CD4-positive, alpha-beta T cell treated with Interleukin-15 for 4 hours (primary cell): ENCODE measurements around the gene BCO2.
A peak's percentile ranks its signal among the peaks of the same experiment; 100 is the strongest.
"Not testable (repeated sequence)": the region's sequence is repeated elsewhere in the genome, so short reads cannot be mapped to it uniquely, and the experiment has no call there.

Source experiments
- DNase-seq: peaks from one replicate; pipeline ENCODE4 v3.0.0-alpha.2; 2020; ENCODE audit warnings: low spot score

The BCO2 gene, protein sequence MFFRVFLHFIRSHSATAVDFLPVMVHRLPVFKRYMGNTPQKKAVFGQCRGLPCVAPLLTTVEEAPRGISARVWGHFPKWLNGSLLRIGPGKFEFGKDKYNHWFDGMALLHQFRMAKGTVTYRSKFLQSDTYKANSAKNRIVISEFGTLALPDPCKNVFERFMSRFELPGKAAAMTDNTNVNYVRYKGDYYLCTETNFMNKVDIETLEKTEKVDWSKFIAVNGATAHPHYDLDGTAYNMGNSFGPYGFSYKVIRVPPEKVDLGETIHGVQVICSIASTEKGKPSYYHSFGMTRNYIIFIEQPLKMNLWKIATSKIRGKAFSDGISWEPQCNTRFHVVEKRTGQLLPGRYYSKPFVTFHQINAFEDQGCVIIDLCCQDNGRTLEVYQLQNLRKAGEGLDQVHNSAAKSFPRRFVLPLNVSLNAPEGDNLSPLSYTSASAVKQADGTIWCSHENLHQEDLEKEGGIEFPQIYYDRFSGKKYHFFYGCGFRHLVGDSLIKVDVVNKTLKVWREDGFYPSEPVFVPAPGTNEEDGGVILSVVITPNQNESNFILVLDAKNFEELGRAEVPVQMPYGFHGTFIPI

DNA sequence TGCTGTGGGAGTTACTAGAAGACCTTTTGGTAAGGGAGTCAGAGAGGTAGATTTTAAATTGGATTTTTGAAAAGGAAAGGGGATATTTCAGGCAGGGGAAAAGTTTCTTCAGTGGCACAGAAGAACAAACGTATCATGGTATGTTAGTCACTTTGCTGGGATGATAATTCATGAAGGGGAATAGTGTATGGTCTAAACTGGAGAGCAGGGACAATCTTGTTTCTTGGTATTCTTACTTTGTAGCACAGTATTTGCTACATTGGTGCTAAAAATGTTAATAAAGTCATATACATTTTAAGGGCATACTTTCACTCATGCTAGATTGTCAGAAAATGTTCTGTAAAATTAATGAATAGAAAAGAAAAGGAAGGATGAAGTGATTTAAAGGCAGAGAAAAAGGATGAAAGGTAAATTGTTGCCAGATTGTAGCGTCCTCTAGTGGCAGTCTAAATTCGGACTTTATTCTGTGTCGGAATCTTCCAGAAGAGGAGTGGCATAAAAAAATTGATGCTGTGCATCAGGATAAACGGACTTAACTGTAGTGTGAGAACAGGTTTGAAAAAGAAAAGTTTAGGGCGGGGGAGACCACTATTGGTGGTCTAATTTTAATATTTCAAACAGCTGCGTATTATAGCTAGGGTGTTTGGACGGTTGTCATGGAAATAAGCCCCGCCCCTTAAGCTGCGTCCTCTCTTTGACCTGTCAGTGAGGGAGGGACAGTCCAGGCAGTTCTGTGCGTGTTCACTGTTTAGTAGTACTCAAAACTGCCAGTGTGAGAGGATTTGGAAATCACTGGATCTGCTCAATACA is at the start of gene BCO2:
Gene BCO2, plus strand, starts transcription at position 724 of the 810 bp plus-strand sequence. CDS start 90 bp downstream, outside the sequence.
- DNase-seq: peak; percentile 50

DNA sequence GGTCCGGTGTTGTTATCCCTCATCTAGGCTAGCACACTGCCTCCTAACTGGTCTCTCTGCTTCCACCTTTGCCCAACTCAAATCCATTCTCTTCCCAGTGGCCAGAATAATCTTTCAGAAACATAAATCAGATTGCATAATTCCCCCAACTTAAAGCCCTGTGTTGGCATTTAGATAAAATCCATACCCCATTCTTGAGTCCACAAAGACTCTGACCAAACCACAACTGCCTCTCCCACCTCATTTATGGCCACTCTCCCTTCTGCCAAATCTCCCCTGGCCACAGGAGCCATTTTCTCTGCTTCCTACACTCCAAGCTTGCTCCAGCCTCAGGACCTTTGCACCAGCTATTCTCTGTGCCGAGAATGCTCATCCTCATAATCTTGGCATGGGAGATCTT is 48.3 kb upstream of the BCO2 start:
- no peak for DNase-seq

DNA sequence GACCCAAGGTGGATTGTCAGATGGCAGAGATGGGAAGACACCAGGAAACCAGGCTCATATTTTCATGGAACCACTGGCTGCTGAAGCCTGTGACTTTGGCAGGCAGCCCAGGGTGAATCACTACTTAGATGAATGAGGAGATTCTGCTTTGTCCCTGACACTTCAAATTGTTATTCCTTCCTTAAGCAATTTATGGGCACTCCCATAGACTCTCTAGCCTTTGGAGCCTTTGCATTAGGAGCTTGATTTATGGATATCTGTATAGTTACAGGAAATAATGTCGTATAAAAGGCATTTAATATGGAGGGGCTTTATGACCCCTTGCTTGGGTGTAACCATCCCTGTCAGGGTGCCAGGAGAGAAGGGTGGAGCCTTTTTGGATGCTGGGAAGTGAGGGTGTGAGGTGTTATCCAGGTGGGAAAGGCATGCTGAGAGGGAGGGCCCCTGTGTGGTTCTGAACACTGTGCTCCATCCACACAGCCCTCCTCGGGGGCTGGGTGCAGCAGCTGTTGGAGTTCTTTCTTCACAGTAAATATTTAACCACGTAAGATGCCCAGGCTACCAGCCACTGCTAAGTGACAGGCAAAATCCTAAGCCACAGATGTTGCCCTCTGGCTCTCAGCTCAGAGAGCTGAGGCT is 46.7 kb upstream of the BCO2 start:
- no peak for DNase-seq

DNA sequence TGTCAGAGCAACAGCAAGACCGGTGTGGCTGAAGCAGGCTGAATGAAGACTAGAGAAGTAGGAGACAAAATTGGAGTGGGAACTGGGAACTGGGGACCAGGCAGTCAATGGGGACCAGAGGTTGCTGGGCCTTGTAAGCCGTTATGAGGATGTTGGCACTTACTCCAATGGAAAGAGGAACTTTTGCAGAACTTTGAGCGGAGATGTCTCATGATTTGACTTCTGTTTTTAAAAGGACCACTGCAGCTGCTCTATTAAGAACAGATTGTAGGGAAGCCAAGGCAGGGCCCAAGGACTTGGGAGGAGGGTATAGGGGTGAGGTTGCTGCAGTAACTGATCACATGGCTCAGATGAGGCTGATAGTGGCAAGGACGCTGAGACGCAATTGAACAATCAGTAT is 45.7 kb upstream of the BCO2 start:
- DNase-seq: no peak

DNA sequence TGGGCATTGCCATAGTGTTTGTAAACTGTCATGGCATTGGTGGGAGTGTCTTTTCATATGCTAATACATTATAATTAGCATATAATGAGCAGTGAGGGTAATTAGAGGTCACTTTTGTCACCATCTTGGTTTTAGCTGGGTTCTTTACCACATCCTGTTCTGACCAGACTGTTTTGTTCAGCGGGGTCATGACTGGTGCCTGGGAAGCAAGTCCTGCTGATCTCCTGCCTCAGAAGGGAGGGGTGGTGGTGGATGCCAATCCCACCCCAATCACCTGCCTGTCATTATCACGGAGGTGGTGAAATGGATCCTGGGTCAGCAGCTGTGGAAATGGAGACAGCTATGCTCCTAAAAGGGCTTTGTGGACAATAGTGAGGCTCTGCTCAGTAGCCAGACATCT is 42.6 kb upstream of the BCO2 start:
- DNase-seq: no peak

DNA sequence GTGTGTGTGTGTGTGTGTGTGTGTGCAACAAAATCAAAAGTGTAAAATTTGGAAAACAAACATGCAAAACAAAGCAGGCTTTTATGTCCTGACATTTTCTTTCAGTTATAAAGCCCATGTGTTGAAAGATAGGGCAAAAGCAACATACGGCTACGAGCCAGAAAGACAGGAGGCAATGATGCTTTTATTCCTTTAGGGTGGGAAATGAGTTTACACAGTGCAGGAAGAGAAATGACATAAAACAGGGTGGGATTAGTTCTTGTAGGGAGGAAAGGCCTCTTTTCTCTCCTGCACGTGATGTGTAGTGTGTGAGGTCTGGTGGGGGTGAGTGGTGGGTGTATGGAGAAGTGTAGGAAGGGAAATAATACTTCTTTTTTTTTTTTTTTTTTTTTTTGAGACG is 40.8 kb upstream of the BCO2 start:
- no peak for DNase-seq

DNA sequence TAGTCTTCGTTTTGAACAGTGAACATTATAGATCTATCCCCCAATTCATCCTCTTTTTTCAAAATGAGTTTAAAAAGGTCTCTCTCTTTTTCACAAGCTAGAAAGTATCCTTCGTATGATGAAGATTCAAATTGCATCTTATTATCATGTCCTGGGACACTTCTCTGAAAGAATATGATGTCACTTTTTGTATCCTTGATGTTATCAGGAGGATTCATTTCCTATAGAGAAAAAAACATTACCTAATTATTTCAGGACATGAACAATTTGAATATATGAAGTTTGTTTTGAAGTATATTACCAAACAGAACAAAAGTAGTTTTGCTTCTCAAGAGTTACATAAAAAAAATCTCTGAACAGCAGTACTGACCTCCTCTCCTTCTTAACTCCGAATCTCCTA is 31.7 kb upstream of the BCO2 start:
- no peak for DNase-seq

DNA sequence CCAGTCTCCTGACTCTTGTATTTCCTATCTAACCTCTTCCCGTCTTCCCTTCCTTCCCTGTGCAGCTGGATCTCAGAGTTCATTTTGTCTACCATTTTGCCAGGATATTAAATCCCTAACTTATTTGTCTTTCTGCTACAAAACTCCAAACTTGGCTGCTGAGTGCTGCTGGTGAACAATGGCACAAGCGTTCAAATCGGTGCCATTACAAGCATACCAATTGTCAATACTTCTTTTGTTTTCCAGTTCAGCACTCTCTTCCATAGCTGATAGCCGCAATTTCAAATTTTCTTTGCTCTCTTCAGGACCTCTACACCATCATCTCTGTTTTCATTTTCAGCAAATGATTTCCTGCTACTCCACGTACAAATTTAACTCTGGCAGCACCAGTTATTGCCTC is 24.8 kb upstream of the BCO2 start:
- no peak for DNase-seq

DNA sequence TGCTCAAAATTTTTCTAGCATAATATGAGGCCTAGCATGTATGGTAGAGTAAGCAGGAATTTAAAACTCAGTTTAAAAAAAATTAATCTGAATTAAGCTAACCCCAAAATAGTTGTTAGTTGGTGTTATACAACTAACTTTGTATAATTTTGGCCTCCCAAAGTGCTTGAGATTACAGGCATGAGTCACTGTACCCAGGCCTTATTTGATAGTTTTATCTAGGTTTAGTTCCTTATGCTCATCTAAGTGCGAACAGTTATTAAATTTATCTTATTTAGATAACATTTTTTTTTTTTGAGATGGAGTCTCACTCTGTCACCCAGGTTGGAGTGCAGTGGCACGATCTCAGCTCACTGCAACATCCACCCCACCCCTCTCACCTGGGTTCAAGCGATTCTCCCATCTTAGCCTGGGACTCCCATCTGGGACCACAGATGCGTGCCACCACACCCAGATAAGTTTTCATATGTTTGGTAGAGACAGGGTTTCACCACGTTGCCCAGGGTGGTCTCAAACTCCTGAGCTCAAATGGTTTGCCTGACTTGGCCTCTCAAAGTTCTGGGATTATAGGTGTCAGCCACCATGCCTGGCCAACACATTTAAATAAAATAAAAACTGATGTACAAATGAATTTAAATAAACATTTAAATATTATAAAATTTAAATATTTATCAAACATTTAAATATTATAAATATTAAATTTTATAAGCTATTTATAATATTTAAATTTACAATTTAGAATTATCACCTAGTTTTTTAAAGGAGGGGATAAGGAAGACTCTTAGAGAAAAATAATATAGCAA is 19.0 kb upstream of the BCO2 start:
- DNase-seq: no peak

DNA sequence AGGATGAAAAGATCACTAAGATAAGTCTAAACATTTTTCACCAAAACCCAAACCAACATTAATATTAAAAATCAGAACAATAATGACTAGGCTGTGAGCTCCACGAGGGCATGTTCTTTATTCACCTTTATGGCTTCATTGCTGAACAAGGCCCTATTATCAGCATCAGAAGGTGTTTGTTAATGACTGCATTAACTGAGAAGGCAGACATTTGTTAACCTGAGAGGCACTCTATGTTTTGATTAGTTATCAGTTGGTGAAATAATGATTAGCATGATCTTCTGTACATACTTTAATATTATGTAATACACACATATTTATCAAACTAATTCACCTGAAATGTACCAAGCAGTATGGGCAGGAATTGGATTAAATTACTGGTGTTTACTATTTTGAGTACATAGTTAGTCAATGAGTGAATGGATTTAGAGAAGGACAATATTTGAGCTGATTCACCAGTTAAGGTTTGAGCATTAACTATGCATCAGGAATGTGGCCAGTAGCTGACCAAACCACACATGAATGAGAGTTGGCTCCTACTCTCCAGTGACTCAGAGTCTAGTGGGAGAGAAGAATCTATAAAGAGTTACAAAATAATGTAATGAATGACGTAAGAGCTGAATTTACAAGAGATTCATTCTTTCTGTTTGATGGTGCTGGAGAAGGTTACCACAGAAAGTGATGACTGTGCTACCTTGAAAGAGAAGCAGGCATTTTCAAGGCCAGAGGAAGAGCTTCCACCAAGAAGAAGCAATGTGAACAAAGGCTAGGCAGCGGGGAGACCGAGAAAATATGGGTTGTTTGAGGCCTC is 18.2 kb upstream of the BCO2 start:
- no peak for DNase-seq

DNA sequence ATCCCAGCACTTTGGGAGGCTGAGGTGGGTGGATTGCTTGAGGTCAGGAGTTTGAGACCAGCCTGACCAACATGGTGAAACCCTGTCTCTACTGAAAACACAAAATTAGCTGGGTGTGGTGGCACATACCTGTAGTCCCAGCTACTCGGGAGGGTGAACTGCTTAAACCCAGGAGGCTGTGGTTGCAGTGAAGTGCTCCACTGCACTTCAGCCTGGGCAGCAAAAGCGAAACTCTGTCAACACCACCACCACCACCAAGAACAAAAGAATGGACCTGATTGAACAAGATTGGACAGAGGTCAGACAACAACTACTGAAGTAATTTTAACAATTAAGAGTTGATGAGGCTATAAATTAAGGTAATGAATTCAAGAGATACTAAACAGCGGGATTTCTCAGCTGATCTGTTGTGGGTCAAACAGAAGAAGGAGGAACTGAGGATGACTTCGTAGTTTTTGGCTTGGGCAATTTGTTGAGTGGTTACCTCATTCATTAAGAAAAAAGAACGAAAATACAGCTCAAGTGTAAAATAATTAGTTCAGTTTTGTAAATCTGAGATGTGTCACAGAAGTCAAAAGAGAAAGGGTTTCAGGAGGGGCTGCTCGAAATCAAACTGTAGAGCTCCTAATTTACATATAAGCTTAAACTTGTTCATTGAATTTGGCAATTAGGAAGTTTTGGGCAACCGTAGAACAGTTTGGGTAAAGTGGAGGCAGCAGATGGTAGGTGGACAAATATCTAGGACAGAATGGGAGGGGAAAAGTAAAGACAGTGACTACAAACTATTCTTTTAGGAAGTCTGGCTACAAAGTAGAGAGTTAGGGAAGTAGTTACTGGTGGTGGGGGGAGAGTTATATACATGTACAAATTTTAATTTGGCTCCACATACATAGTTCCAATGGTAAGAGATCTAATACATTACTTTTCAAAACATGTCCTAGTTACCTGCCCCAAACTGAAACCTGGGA is 15.9 kb upstream of the BCO2 start:
- DNase-seq: no peak

DNA sequence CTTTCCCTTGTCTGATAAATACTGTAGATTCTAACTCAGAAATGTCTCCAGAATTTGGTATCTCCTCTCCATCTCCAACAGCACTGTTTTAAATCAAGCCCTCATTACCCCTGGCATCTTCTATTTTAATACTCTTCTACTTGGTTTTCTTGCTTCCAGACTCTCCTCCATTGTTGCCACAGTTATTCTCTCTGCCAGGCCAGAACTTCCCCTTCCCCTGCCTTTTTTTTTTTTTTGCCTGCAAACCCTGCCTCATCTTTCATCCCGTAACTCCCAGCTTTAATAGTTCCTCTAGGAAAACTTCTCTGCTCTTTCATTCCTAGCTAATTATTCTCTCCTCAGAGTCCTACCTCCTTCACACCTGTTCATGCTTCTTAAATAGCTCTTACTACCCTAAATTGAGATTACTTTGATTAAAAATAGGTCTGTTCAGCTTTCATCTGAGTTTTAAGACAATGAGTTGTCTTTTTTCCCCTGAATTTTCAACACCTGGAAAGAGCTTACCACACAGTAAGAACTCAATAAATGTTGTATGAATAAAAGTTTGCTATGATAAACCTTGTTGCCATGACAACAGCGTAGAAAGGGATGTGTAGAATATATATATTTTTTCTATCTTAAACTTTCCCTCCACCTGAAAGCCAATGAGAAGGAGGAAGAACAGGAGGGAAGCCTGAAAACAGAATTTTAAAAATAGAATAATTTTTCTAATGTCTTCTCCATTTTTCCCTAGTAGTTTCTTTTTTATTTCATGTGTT is 15.0 kb upstream of the BCO2 start:
- DNase-seq: no peak

DNA sequence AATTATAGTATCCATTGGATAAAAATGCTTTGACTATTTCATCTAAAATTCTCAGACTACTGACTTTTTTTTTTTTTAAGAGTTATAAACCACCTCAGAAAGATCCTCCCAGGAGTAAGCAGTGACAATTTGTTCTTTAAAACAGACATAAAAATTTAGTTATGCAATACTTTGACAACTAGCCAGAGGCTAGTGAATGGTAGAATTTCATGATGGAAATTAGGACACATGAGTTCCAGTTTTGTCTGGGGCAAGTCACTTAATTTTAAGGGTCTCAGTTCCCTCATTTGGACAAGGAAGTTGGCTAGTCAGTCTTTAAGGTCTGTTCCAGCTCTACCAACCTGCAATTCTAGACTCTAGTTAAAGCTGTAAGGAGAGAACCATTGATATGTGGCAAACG is 14.3 kb upstream of the BCO2 start:
- no peak for DNase-seq

DNA sequence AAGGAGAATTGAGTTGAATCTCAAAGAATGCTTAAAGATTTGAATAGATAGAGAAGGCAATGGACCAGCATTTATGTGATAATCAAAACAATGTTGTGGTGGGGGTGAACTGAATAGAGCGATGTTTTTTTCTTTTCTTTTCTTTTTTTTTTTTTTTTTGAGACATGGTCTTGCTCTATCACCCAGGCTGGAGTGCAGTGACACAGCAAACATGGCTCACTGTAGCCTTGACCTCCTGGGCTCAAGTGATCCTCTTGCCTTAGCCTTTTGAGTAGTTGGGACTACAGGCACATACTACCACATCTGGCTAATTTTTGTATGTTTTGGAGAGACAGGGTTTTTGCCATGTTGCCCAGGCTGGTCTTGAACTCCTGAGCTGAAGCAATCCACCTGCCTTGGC is 13.1 kb upstream of the BCO2 start:
- DNase-seq: not testable (repeated sequence)

DNA sequence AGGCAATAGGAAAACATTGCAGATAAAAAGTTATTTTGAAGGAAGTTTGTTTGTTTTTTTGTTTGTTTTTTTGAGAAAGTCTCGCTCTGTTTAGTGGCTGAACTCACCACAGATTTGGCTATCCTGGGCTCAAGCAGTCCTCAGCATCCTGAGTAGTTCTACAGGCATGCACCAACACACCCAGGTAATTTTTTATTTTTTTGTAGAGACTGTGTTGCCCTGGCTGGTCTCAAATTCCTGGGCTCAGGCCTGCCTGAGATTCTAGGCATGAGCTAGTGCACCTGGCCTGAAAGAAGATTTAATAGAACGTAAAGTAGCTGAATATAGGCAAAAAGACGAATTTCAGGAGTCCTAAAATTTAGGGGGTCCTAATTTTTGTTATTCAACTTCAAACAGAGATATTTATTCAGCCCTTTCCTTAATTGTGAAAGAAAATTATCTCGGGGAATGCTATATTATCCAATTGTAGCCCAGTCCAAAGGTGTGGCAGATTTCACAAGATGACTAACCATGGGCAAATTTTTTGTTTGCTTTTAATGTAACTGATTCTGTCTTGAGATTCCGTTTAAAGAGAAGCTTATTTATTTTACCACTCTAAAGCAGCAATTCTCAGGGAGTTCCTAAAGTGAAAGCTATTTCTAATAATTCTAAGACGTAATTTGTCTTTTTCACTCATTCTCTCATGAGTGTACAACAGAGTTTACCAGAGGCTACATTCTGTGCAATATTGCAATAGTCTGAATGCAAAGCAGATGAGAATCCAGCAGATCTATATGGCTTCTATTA is 12.4 kb upstream of the BCO2 start:
- DNase-seq: no peak

DNA sequence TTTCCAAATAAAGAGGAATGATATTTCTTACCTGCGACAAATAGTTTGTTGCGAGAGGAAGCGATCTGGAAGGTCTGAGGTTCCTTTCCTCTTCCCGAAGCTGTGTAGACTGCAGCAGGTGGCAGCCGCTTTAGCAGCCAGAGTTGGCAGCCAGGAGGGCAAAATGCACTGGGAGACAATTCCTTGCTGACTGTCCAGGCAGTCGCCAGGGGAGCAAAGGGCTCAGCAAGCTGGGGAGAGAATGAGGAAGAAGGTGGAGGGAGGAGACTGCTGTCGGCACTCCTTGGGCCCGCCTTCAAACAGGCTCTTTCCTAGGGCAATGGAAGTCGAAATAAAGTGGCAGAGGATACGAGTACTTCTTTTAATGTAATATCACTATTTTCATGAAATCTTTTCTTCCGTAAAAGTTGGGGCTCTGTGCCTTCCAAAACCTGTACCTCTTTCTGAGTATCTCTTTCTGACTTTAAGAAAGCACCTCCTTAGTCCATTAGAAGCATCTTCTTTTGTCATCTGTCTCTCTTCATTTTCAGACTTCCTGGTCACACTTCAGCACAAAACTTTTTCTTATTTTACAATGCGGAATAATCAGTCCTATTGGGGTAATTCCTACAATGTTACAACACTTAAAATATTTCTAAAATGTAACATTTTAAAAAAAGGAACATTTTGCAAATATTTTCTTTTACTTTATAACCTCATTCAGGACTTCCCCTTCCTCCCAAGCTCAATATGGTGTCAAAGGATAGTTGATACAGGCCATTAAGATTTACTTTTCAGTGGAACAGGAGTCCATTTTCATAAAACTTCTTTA is 11.2 kb upstream of the BCO2 start, which contains the start of gene IL18:
Gene IL18, minus strand, starts transcription at position 220 of the 811 bp plus-strand sequence. CDS start 9,041 bp downstream, outside the sequence.
- no peak for DNase-seq

DNA sequence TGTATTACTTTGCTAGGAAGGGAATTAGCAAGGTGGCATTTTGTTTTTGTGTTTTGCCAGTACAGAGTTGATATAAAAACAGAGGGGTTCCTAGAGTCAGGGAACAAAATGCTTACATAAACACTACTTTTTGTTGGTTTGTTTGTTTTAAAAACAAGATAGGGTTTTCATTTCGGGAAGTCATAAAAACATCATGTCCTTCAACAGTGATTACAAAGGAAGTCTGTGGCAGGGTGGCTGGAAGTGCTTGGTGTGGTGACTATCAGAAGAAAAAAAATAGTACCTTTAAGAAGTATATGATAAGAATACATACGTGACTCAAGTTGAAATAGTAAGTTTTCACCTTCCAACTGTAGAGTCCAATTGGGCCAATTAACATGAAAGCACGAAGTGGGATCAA is 10.3 kb upstream of the BCO2 start:
- no peak for DNase-seq
